A549 (cell line): ENCODE measurements around the gene REEP3.

Experiments used
- RAD21 ChIP-seq, 2 experiments: fragments of >200 bp in 1 of 2; sonication (Bioruptor Twin) in 1 of 2; formaldehyde crosslinking in 1 of 2; IDR thresholded peaks in 1 of 2; conservative IDR thresholded peaks in 1 of 2; 2 replicates in 1 of 2; 3 replicates in 1 of 2; pipeline ENCODE4 v1.6.1; 2012 to 2018; ENCODE audit warnings: inconsistent platforms in 1 of 2
- RNF2 ChIP-seq: fragments of 200-600 bp; sonication (generic); IDR thresholded peaks from 2 replicates; pipeline ENCODE4 v1.6.1; 2016; ENCODE audit warnings: low read depth, mild to moderate bottlenecking, antibody characterized with exemption, moderate library complexity, borderline replicate concordance
- TP53 ChIP-seq: fragments of 250-450 bp; sonication (Bioruptor Pico); IDR thresholded peaks from 2 replicates; pipeline ENCODE4 v1.5.0; 2021; ENCODE audit warnings: mild to moderate bottlenecking, moderate library complexity
- TF ChIP-seq, protein P1 (sequence below): IDR thresholded peaks from 2 replicates; pipeline ENCODE4 v1.6.1; 2012
- TF ChIP-seq, protein P2 (sequence below): fragments of >200 bp; sonication (Bioruptor Twin); formaldehyde crosslinking; IDR thresholded peaks from 3 replicates; pipeline ENCODE4 v1.5.1; 2016

DNA sequence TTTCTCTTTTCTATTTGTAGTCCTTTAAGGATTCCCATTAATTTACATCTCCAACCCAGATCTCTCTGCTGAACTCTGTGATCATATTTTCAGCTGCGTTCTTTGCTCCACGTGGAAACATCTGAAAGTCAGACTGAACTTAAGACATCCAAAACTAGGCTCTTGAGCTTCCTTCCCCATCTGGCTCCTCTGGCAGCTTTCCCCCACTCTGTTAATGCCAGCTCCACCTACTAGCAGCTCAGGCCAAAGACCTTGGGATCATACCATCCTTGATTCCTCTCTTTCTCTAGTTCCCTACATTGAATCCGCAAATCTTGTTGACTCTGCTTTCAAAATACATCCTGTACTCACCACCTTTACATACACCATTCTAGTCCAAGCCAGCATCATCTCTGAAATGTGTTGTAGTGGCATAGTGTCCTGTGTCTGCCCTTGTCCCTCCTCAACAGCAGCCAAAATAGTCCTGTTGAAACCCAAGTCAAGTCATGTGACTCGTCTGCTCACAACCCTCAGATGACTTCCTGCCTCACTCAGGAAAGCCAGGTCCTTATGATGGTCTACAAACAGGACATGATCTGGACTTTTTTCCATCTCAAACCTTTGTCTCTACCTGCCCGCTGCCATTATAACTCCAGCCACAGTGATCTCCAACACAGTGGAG, 7.0 kb downstream of the REEP3 start:
- TF ChIP-seq RNF2 (no peak), RAD21 (conservative IDR thresholded peaks at IDR 0.05 in 1 of 2, IDR thresholded peaks at IDR 0.05 in 1 of 2) (no peak), TP53 (CRISPR knock-in tag) (no peak)
- TF ChIP-seq, protein P1, sequence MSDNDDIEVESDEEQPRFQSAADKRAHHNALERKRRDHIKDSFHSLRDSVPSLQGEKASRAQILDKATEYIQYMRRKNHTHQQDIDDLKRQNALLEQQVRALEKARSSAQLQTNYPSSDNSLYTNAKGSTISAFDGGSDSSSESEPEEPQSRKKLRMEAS: no peak
- TF ChIP-seq, protein P2, sequence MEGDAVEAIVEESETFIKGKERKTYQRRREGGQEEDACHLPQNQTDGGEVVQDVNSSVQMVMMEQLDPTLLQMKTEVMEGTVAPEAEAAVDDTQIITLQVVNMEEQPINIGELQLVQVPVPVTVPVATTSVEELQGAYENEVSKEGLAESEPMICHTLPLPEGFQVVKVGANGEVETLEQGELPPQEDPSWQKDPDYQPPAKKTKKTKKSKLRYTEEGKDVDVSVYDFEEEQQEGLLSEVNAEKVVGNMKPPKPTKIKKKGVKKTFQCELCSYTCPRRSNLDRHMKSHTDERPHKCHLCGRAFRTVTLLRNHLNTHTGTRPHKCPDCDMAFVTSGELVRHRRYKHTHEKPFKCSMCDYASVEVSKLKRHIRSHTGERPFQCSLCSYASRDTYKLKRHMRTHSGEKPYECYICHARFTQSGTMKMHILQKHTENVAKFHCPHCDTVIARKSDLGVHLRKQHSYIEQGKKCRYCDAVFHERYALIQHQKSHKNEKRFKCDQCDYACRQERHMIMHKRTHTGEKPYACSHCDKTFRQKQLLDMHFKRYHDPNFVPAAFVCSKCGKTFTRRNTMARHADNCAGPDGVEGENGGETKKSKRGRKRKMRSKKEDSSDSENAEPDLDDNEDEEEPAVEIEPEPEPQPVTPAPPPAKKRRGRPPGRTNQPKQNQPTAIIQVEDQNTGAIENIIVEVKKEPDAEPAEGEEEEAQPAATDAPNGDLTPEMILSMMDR: no peak
